HepG2 (cell line): ENCODE data around the gene EGFR. TPM values are rescaled to one million over a fixed set of nuclear protein-coding genes. Genes with fewer than 3 reads are reported as not detected.

Source experiments
- AKNA ChIP-seq: sonication (generic); formaldehyde crosslinking; IDR thresholded peaks from 2 replicates; pipeline ENCODE4 v1.4.0; 2020; ENCODE audit warnings: missing genetic modification reagents, borderline replicate concordance
- ARID3A ChIP-seq: IDR thresholded peaks from 2 replicates; pipeline ENCODE4 v1.6.1; 2012; ENCODE audit warnings: low read depth, low read length, improper control_type of control experiment
- ASH2L ChIP-seq: fragments of 300-600, 200-600 bp; sonication (generic); IDR thresholded peaks from 2 replicates; pipeline ENCODE4 v1.7.0; 2017; ENCODE audit warnings: low read depth, mild to moderate bottlenecking, moderate library complexity, mixed read lengths, low read length; ENCODE audit not compliant: insufficient read length
- ATF1 ChIP-seq: IDR thresholded peaks from 2 replicates; pipeline ENCODE4 v1.6.1; 2016; ENCODE audit warnings: mild to moderate bottlenecking, control low read depth
- ELF1 ChIP-seq: sonication (generic); formaldehyde crosslinking; IDR thresholded peaks from 2 replicates; pipeline ENCODE4 v1.4.0; 2020; ENCODE audit warnings: missing genetic modification reagents
- HBP1 ChIP-seq: IDR thresholded peaks from 2 replicates; pipeline ENCODE4 v1.6.1; 2016; ENCODE audit warnings: low read depth, control low read depth
- HNRNPK ChIP-seq: fragments of 200-400 bp; formaldehyde crosslinking; IDR thresholded peaks from 2 replicates; pipeline ENCODE4 v1.6.1; 2018; ENCODE audit warnings: low read length, low read depth, moderate library complexity, mild to moderate bottlenecking; ENCODE audit not compliant: poor library complexity, severe bottlenecking
- KDM3A ChIP-seq: IDR thresholded peaks from 2 replicates; pipeline ENCODE4 v1.6.1; 2018; ENCODE audit warnings: low read depth, missing compliant biosample characterization
- MAX ChIP-seq: IDR thresholded peaks from 2 replicates; pipeline ENCODE4 v1.6.1; 2012; ENCODE audit warnings: inconsistent platforms
- MLLT10 ChIP-seq: sonication (generic); formaldehyde crosslinking; IDR thresholded peaks from 2 replicates; pipeline ENCODE4 v1.4.0; 2020; ENCODE audit warnings: missing genetic modification reagents
- PITX1 ChIP-seq: sonication (generic); formaldehyde crosslinking; IDR thresholded peaks from 2 replicates; pipeline ENCODE4 v1.5.1; 2020; ENCODE audit warnings: mild to moderate bottlenecking, missing genetic modification reagents
- PRMT3 ChIP-seq: sonication (generic); formaldehyde crosslinking; IDR thresholded peaks from 2 replicates; pipeline ENCODE4 v1.8.1; 2022; ENCODE audit warnings: low read depth, mild to moderate bottlenecking, moderate library complexity, missing genetic modification reagents, borderline replicate concordance
- RARA ChIP-seq: IDR thresholded peaks from 2 replicates; pipeline ENCODE4 v1.6.1; 2016; ENCODE audit warnings: missing genetic modification reagents, missing compliant biosample characterization
- RFX5 ChIP-seq: IDR thresholded peaks from 2 replicates; pipeline ENCODE4 v1.6.1; 2011; ENCODE audit warnings: low read depth, low read length, improper control_type of control experiment
- SP4 ChIP-seq: sonication (generic); formaldehyde crosslinking; IDR thresholded peaks from 2 replicates; pipeline ENCODE4 v1.8.1; 2023; ENCODE audit warnings: mild to moderate bottlenecking, missing genetic modification reagents
- SRSF4 ChIP-seq: fragments of 200-400 bp; formaldehyde crosslinking; IDR thresholded peaks from one replicate; pipeline ENCODE4 v1.6.1; 2018; ENCODE audit warnings: mild to moderate bottlenecking, low read depth, low read length, moderate library complexity; ENCODE audit not compliant: poor library complexity, severe bottlenecking
- YEATS4 ChIP-seq: sonication (generic); formaldehyde crosslinking; IDR thresholded peaks from 2 replicates; pipeline ENCODE4 v1.4.0; 2020; ENCODE audit warnings: missing genetic modification reagents, borderline replicate concordance
- ZFYVE20 ChIP-seq: sonication (generic); formaldehyde crosslinking; IDR thresholded peaks from 2 replicates; pipeline ENCODE4 v1.8.0; 2023; ENCODE audit warnings: low read depth, mild to moderate bottlenecking, moderate library complexity, missing genetic modification reagents, borderline replicate concordance
- ZMYM3 ChIP-seq: sonication (generic); formaldehyde crosslinking; IDR thresholded peaks from 2 replicates; pipeline ENCODE4 v1.5.1; 2020; ENCODE audit warnings: mild to moderate bottlenecking, missing genetic modification reagents
- ZNF510 ChIP-seq: sonication (generic); formaldehyde crosslinking; IDR thresholded peaks from 2 replicates; pipeline ENCODE4 v1.4.0; 2020; ENCODE audit warnings: low read depth, mild to moderate bottlenecking, missing genetic modification reagents
- ZNF766 ChIP-seq: sonication (generic); formaldehyde crosslinking; IDR thresholded peaks from 2 replicates; pipeline ENCODE4 v1.5.0; 2020; ENCODE audit warnings: missing genetic modification reagents, borderline replicate concordance
- polyA plus RNA-seq, 8 experiments: library from polyadenylated mRNA; depleted of rRNA in 3 of 8; stranded (reverse) in 7 of 8; unstranded in 1 of 8; fragments of >200 nt; fragmentation: Illumina TruSeq in 4 of 8; extraction: Trizol in 4 of 8; gene quantifications; 2 replicates each; pipeline versions ENCODE4 v1.2.1 to v1.2.3, GENCODE V29; 2011 to 2016; ENCODE audit warnings: low read depth in 4 of 8, missing spikeins in 1 of 8, mixed read lengths in 1 of 8; ENCODE audit not compliant: insufficient read depth in 1 of 8
- total RNA-seq, 5 experiments: library from RNA; depleted of rRNA; stranded (reverse); fragments of >200 nt; fragmentation: Illumina TruSeq; extraction: Trizol; gene quantifications; 2 replicates each; pipeline ENCODE4 v1.2.3, GENCODE V29; 2016; ENCODE audit warnings: low read depth in 1 of 5

EGFR gene
- total and polyA plus RNA-seq, 2 of the 13 experiments (the other 11 are each of a cell fraction or from before 2014, with no cell fraction given), result 7.0 to 10.0 TPM

- TF ChIP-seq ZMYM3 (peak; percentile 51), HBP1 (no peak), AKNA (CRISPR knock-in tag) (no peak), ATF1 (0 out of 2 replicates have a peak, but pooled peaks have one; percentile 14), PRMT3 (CRISPR knock-in tag) (0 out of 2 replicates have a peak, but pooled peaks have one; percentile 29), ELF1 (peak; percentile 54; the same call in 1 of the 2 replicates), SP4 (CRISPR knock-in tag) (0 out of 2 replicates have a peak, but pooled peaks have one; percentile 33), RARA (CRISPR knock-in tag) (peak; percentile 16; the same call in 1 of the 2 replicates), MLLT10 (CRISPR knock-in tag) (no peak), ZFYVE20 (no peak), SRSF4 (no peak), ZNF510 (no peak), ZNF766 (CRISPR knock-in tag) (peak; percentile 35; the same call in 1 of the 2 replicates), MAX (no peak), KDM3A (no peak), ARID3A (no peak), PITX1 (CRISPR knock-in tag) (0 out of 2 replicates have a peak, but pooled peaks have one; percentile 26), ASH2L (peak; percentile 73), YEATS4 (peak; percentile 54; the same call in 1 of the 2 replicates), HNRNPK (no peak), RFX5 (no peak)
Observed at GRCh38 chr7:55077561-55078410, 59.0 kb downstream of the EGFR start (continued).
